ENCODE data around the gene NUTM2E.
"Not testable (repeated sequence)": the region's sequence is repeated elsewhere in the genome, so short reads cannot be mapped to it uniquely, and the experiment has no call there.

DNA sequence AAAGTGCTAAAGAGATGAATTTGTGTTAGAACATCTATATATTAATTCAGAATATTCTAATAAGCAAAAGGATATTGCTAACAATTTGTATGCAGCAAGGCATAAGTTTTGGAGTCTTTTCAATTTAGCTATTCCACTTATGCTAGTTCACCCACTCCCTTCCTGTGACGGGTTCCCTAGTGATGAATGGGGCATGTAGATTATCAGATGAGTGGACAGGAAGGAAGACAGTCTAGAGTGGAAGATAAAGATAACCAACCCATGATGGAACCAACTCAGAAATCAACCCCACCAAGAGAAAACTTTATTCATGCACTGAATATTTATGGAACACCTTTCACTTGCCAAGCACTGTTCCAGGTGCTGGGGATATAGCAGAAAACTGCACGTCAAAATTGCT is 46.5 kb upstream of the NUTM2E start:
- not testable (repeated sequence) for TF ChIP-seq POLR2A, EP300 (IDR thresholded peaks at IDR 0.05)
